Kidney (tissue), 14 donors: Measurements from ENCODE around the gene YARS1. TPM values are rescaled to one million over a fixed set of nuclear protein-coding genes. Genes with fewer than 3 reads are reported as not detected.

Experiments used
- DNase-seq, 5 donors: peaks; one replicate each; pipeline ENCODE4 v3.0.0-alpha.2; 2013 to 2020
- FAIRE-seq: peaks from 2 replicates; lab custom pipeline; 2012; peaks lifted over from hg19 to GRCh38; lab: Jason Lieb, UNC
- H3K27ac ChIP-seq, 2 donors: one replicate each; pipeline ENCODE4 v1.7.0; 2013; ENCODE audit warnings: low read depth in 2 of 2, low read length in 2 of 2, inconsistent platforms in 1 of 2
- H3K27me3 ChIP-seq: one replicate; pipeline ENCODE4 v1.7.1; 2013; ENCODE audit warnings: low read length, inconsistent platforms; ENCODE audit not compliant: control insufficient read depth, insufficient read depth
- H3K36me3 ChIP-seq, 3 donors: one replicate each; pipeline versions ENCODE4 v1.7.0 to v1.7.1; 2013; ENCODE audit warnings: low read length in 3 of 3, control low read depth in 1 of 3, inconsistent platforms in 1 of 3; ENCODE audit not compliant: insufficient read depth in 3 of 3, control insufficient read depth in 2 of 3
- H3K4me1 ChIP-seq, 3 donors: one replicate each; pipeline versions ENCODE4 v1.7.0 to v1.7.1; 2013; ENCODE audit warnings: low read length in 3 of 3, inconsistent platforms in 1 of 3, low read depth in 1 of 3; ENCODE audit not compliant: control insufficient read depth in 2 of 3, insufficient read depth in 2 of 3
- H3K4me3 ChIP-seq, 3 donors: one replicate each; pipeline versions ENCODE4 v1.7.0 to v1.8.1; 2013; ENCODE audit warnings: low read length in 3 of 3, control low read depth in 1 of 3, inconsistent platforms in 1 of 3
- H3K9ac ChIP-seq, 3 donors: one replicate each; pipeline versions ENCODE4 v1.7.0 to v1.7.1; 2013; ENCODE audit warnings: low read length in 3 of 3, control low read depth in 1 of 3, inconsistent platforms in 1 of 3
- H3K9me3 ChIP-seq, 3 donors: one replicate each; pipeline versions ENCODE4 v1.7.0 to v1.7.1; 2013; ENCODE audit warnings: low read length in 3 of 3, control low read depth in 1 of 3, inconsistent platforms in 1 of 3; ENCODE audit not compliant: control insufficient read depth in 2 of 3, insufficient read depth in 1 of 3
- intact Hi-C: fragments of 100-400 bp; cut with DNase I; formaldehyde crosslinking; loops from one replicate; pipeline ENCODE4 v1.11.1; 2022
- polyA plus RNA-seq: library from polyadenylated mRNA; stranded (reverse); fragments of 350-450 nt; fragmentation: Illumina TruSeq; extraction: RNeasy Lipid Tissue Mini Kit (QIAGEN cat#74804); gene quantifications from one replicate; pipeline ENCODE4 v1.2.3, GENCODE V29; 2014; ENCODE audit warnings: low read depth, low replicate concordance; ENCODE audit not compliant: insufficient read depth
- total RNA-seq: library from RNA; stranded (reverse); fragmentation: NEBNext Ultra II Directional; extraction: Animal tissue kit (Norgen Biotek cat#: 25700); gene quantifications from one replicate; pipeline ENCODE4 v1.2.1, GENCODE V29; 2021
- TF ChIP-seq, protein P1 (sequence below): IDR thresholded peaks from 3 replicates; pipeline ENCODE4 v1.5.1; 2012; ENCODE audit warnings: mild to moderate bottlenecking, moderate library complexity, borderline replicate concordance; ENCODE audit not compliant: insufficient read depth; ENCODE audit errors: extremely low read depth
- donor health status: control.
- donor health status: control.
- donor health status: control.
- donor health status: control.
- donor health status: control.
- donor health status: DM: yes; HTN: yes; CAD: no.
- donor health status: Normal renal cell carcinoma (clear cell type).

The YARS1 gene
- total and polyA plus RNA-seq, 2 donors from 2014 or later: 24.8 to 86.1 TPM

- H3K27me3 ChIP-seq: no peaks in the 10 kb centered on the region
- H3K9ac ChIP-seq: no peak overlapping the region
- FAIRE-seq (no peak), DNase-seq (no peak)
- no peak overlapping the region for H3K27ac ChIP-seq
- no peaks in the 10 kb centered on the region for H3K36me3 ChIP-seq
- no peaks in the 10 kb centered on the region for H3K9me3 ChIP-seq
- TF ChIP-seq, protein P1, sequence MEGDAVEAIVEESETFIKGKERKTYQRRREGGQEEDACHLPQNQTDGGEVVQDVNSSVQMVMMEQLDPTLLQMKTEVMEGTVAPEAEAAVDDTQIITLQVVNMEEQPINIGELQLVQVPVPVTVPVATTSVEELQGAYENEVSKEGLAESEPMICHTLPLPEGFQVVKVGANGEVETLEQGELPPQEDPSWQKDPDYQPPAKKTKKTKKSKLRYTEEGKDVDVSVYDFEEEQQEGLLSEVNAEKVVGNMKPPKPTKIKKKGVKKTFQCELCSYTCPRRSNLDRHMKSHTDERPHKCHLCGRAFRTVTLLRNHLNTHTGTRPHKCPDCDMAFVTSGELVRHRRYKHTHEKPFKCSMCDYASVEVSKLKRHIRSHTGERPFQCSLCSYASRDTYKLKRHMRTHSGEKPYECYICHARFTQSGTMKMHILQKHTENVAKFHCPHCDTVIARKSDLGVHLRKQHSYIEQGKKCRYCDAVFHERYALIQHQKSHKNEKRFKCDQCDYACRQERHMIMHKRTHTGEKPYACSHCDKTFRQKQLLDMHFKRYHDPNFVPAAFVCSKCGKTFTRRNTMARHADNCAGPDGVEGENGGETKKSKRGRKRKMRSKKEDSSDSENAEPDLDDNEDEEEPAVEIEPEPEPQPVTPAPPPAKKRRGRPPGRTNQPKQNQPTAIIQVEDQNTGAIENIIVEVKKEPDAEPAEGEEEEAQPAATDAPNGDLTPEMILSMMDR: no peak
- no peak overlapping the region for H3K4me3 ChIP-seq
- peaks cover 0 to 7% (median 0%) of the 10 kb centered on the region in 3 donors for H3K4me1 ChIP-seq
- intact Hi-C loops: no loop called here
Measured at GRCh38 chr1:32729254-32730046, 87.7 kb downstream of the YARS1 start.

GRCh38 chr1:32728413-32729077 lies 88.6 kb downstream of the YARS1 start:
- H3K4me1 ChIP-seq: peaks cover 0 to 7% (median 0%) of the 10 kb centered on the region in 3 donors
- no peaks in the 10 kb centered on the region for H3K27me3 ChIP-seq
- intact Hi-C loops: no loop called here
- H3K27ac ChIP-seq: no peak overlapping the region
- TF ChIP-seq, protein P1: no peak
- no peak for DNase-seq
- no peaks in the 10 kb centered on the region for H3K36me3 ChIP-seq
- no peak for FAIRE-seq
- no peaks in the 10 kb centered on the region for H3K9me3 ChIP-seq
- H3K4me3 ChIP-seq: no peak overlapping the region
- H3K9ac ChIP-seq: no peak overlapping the region

DNA sequence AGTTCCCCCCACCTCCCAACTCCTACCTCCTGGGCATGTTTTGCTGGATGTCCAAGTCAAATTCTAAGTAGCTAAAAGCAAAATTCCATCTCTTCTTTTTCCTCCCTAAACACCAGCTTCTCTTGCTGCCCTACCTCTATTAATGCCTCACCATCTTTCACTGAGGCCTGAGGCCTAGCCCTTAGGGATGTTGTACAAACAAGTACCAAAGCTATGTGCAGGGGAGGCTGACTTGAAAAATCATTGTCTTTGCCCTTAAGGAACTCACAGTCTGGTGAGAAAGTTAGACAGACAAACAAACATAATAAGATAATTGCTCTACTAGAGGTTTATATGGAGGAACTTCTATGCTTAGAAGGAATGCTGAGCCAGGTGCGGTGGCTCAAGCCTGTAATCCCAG lies 89.3 kb downstream of the YARS1 start:
- Histone ChIP-seq H3K27ac (no peak overlapping the region), H3K4me1 (peaks cover 0 to 7% (median 0%) of the 10 kb centered on the region in 3 donors), H3K27me3 (no peaks in the 10 kb centered on the region), H3K9me3 (no peaks in the 10 kb centered on the region), H3K36me3 (no peaks in the 10 kb centered on the region), H3K4me3 (no peak overlapping the region), H3K9ac (no peak overlapping the region)
- DNase-seq (no peak), FAIRE-seq (no peak)
- intact Hi-C loops: no loop called here
- TF ChIP-seq, protein P1: no peak
